K562 (cell line): ENCODE results near the gene COASY. TPM values are rescaled to one million over a fixed set of nuclear protein-coding genes. Genes with fewer than 3 reads are reported as not detected.
A peak's percentile ranks its signal among the peaks of the same experiment; 100 is the strongest.

Source experiments
- ATAC-seq: fragments of 200-7000 bp; cut with Tn5 transposase; 3 replicates; pipeline ENCODE4 v1.9.1; 2020; ENCODE audit warnings: moderate library complexity
- BruUV-seq: library from RNA; stranded (reverse); fragments of 400-500 nt; replicated peaks from 2 replicates; lab custom pipeline; 2021; lab: Mats Ljungman, UMichigan
- CTCF ChIA-PET: fragments of 300-600 bp; formaldehyde crosslinking; extraction: SDS; loops from one replicate; lab custom pipeline; 2021; ENCODE audit warnings: low intra/inter-chr PET ratio; lab: Yijun Ruan, JAX
- POLR2A ChIA-PET: fragments of 300-600, 350-650 bp; sonication (Branson Sonifier 250); formaldehyde crosslinking; extraction: SDS; loops from one replicate; lab custom pipeline; 2021; ENCODE audit warnings: antibody characterized with exemption, inconsistent platforms; lab: Yijun Ruan, JAX
- DNase-seq, 4 experiments: peaks; one replicate each; pipeline versions ENCODE4 v3.0.0 to v3.0.0-alpha.2; 2011 to 2018; ENCODE audit warnings: low spot score in 3 of 4, mixed read lengths in 3 of 4; ENCODE audit errors: extremely low read depth in 1 of 4
- FAIRE-seq: peaks from 2 replicates; lab custom pipeline; 2011; peaks lifted over from hg19 to GRCh38; lab: Jason Lieb, UNC
- H2AFZ ChIP-seq: 2 replicates; pipeline ENCODE4 v1.6.0; 2011; ENCODE audit warnings: low read depth, low read length, control low read depth, inconsistent platforms
- H3K27ac ChIP-seq: fragments of 200-600 bp; 3 replicates; pipeline ENCODE4 v1.8.0; 2011; ENCODE audit warnings: low read depth, mild to moderate bottlenecking, control low read depth, inconsistent platforms, low read length, moderate library complexity, mixed read lengths; ENCODE audit errors: extremely low read depth
- H3K27me3 ChIP-seq, 2 experiments: fragments of 300-600 bp in 1 of 2; 2 replicates in 1 of 2; 3 replicates in 1 of 2; pipeline versions ENCODE4 v1.6.0 to v1.8.0; 2011; ENCODE audit warnings: inconsistent platforms in 2 of 2, low read length in 2 of 2, mild to moderate bottlenecking in 1 of 2, mixed read lengths in 1 of 2, moderate library complexity in 1 of 2; ENCODE audit not compliant: control insufficient read depth in 2 of 2, insufficient read depth in 2 of 2
- H3K36me3 ChIP-seq: fragments of 300-600 bp; 3 replicates; pipeline ENCODE4 v1.8.0; 2011; ENCODE audit warnings: mild to moderate bottlenecking, low read length, inconsistent platforms; ENCODE audit not compliant: control insufficient read depth, insufficient read depth
- H3K4me1 ChIP-seq, 2 experiments: fragments of 200-600 bp in 1 of 2; replicated peaks in 1 of 2; 2 replicates in 1 of 2; 3 replicates in 1 of 2; pipeline versions ENCODE4 v1.5.1 to v1.8.0; 2011; ENCODE audit warnings: inconsistent platforms in 2 of 2, low read length in 2 of 2, mild to moderate bottlenecking in 1 of 2, mixed read lengths in 1 of 2, moderate library complexity in 1 of 2; ENCODE audit not compliant: control insufficient read depth in 2 of 2, insufficient read depth in 2 of 2
- H3K4me2 ChIP-seq: 2 replicates; pipeline ENCODE4 v1.6.1; 2011; ENCODE audit warnings: low read length, control low read depth, inconsistent platforms, mixed read lengths; ENCODE audit not compliant: insufficient read depth
- H3K4me3 ChIP-seq: fragments of 200-600 bp; sonication (generic), shearing (Covaris generic); 2 replicates; pipeline ENCODE4 v1.5.1; 2016; ENCODE audit warnings: control low read depth, inconsistent platforms
- H3K79me2 ChIP-seq: fragments of 200-600 bp; 3 replicates; pipeline ENCODE4 v1.8.0; 2011; ENCODE audit warnings: low read length, inconsistent platforms; ENCODE audit not compliant: control insufficient read depth, insufficient read depth
- H3K9ac ChIP-seq, 2 experiments: 2 replicates each; pipeline versions ENCODE4 v1.6.0 to v1.6.1; 2011; ENCODE audit warnings: low read depth in 2 of 2, low read length in 2 of 2, control low read depth in 1 of 2, inconsistent platforms in 1 of 2, mild to moderate bottlenecking in 1 of 2, mixed read lengths in 1 of 2; ENCODE audit not compliant: insufficient read depth in 1 of 2
- H3K9me1 ChIP-seq: one replicate; pipeline ENCODE4 v1.6.0; 2011; ENCODE audit warnings: inconsistent platforms, mild to moderate bottlenecking, low read length, moderate library complexity; ENCODE audit not compliant: control insufficient read depth, insufficient read depth
- H3K9me3 ChIP-seq: replicated peaks from 2 replicates; pipeline ENCODE4 v1.5.1; 2011; ENCODE audit warnings: low read depth, low read length, inconsistent platforms; ENCODE audit not compliant: control insufficient read depth, insufficient read depth
- H4K20me1 ChIP-seq: replicated peaks from 2 replicates; pipeline ENCODE4 v1.6.1; 2011; ENCODE audit warnings: low read length, inconsistent platforms, mixed read lengths; ENCODE audit not compliant: control insufficient read depth, insufficient read depth
- JUND ChIP-seq, 2 experiments: IDR thresholded peaks; 2 replicates in 1 of 2; 3 replicates in 1 of 2; pipeline ENCODE4 v1.6.1; 2011; ENCODE audit warnings: borderline replicate concordance in 2 of 2, low read depth in 2 of 2, low read length in 2 of 2, improper control_type of control experiment in 1 of 2, missing biosample characterization in 1 of 2, missing genetic modification characterization in 1 of 2, missing genetic modification reagents in 1 of 2
- MIER1 ChIP-seq: fragments of 450-650 bp; IDR thresholded peaks from 2 replicates; pipeline ENCODE4 v1.6.1; 2016; ENCODE audit warnings: antibody characterized with exemption, mild to moderate bottlenecking, low read depth
- PCBP1 ChIP-seq: fragments of 200-400 bp; formaldehyde crosslinking; IDR thresholded peaks from 2 replicates; pipeline ENCODE4 v1.6.1; 2018; ENCODE audit warnings: mild to moderate bottlenecking, low read depth, low read length; ENCODE audit not compliant: poor library complexity, severe bottlenecking
- RBFOX2 ChIP-seq: fragments of 200-400 bp; formaldehyde crosslinking; IDR thresholded peaks from 2 replicates; pipeline ENCODE4 v1.6.1; 2017; ENCODE audit warnings: low read depth, mild to moderate bottlenecking, low read length, moderate library complexity
- RBM39 ChIP-seq: fragments of 200-400 bp; formaldehyde crosslinking; optimal IDR thresholded peaks from 2 replicates; pipeline ENCODE3; 2018; ENCODE audit warnings: low read depth, low read length
- SIRT6 ChIP-seq: IDR thresholded peaks from one replicate; pipeline ENCODE4 v1.6.1; 2012; ENCODE audit warnings: low read depth, mild to moderate bottlenecking, control low read depth, inconsistent platforms, low read length, moderate library complexity
- SP2 ChIP-seq: IDR thresholded peaks from 2 replicates; pipeline ENCODE4 v1.6.1; 2011; ENCODE audit warnings: mild to moderate bottlenecking, low read depth, low read length, moderate library complexity; ENCODE audit not compliant: poor library complexity, severe bottlenecking; ENCODE audit errors: extremely low read depth
- TBL1XR1 ChIP-seq, 2 experiments: IDR thresholded peaks; 2 replicates each; pipeline ENCODE4 v1.6.1; 2012; ENCODE audit warnings: improper control_type of control experiment in 2 of 2, low read length in 2 of 2, mild to moderate bottlenecking in 1 of 2
- WGBS: fragments of 100-300 bp; shearing (Covaris generic); methylation state at CpG from one replicate; pipeline ENCODE4 v1.1.6; 2016; ENCODE audit warnings: low coverage, mixed read lengths; ENCODE audit not compliant: insufficient coverage; ENCODE audit errors: missing lambda C conversion rate; 5-methylcytosine and 5-hydroxymethylcytosine counted together
- in situ Hi-C: fragments of 300-500 bp; cut with MboI; formaldehyde crosslinking; loops from 4 replicates; pipeline ENCODE4 v1.15.0; 2018; ENCODE audit warnings: inconsistent platforms, mixed read lengths
- intact Hi-C: fragments of 100-400 bp; cut with micrococcal nuclease; formaldehyde crosslinking; loops from 2 replicates; pipeline ENCODE4 v1.14.2; 2022
- polyA plus RNA-seq, 8 experiments: library from polyadenylated mRNA; depleted of rRNA in 4 of 8; stranded (reverse) in 5 of 8; unstranded in 3 of 8; fragments of >200 nt; fragmentation: Nextera tagmentation in 2 of 8; fragmentation: Illumina TruSeq in 1 of 8; extraction: Ambion mirVana in 2 of 8; extraction: Trizol in 1 of 8; gene quantifications; 2 replicates each; pipeline versions ENCODE4 v1.2.1 to v1.2.3, GENCODE V29; 2011 to 2014; ENCODE audit warnings: inconsistent platforms in 1 of 8, missing spikeins in 1 of 8
- total RNA-seq, 7 experiments: library from RNA; depleted of rRNA in 6 of 7; stranded (reverse); fragments of >200 nt in 6 of 7; fragmentation: Illumina TruSeq in 2 of 7; extraction: Trizol in 2 of 7; gene quantifications; 2 replicates each; pipeline versions ENCODE4 v1.2.1 to v1.2.3, GENCODE V29; 2011 to 2021; ENCODE audit warnings: low replicate concordance in 1 of 7
- TF ChIP-seq, protein P1 (sequence below): fragments of 250-450 bp; sonication (Bioruptor Pico); IDR thresholded peaks from 2 replicates; pipeline ENCODE4 v1.4.0; 2020; ENCODE audit warnings: mild to moderate bottlenecking, moderate library complexity, borderline replicate concordance
- TF ChIP-seq, protein P2 (sequence below): fragments of 250-450 bp; sonication (Bioruptor Pico); IDR thresholded peaks from 2 replicates; pipeline ENCODE4 v1.5.0; 2021

COASY gene
- total and polyA plus RNA-seq, 9 of the 15 experiments (the other 6 are each of a cell fraction or from before 2014, with no cell fraction given): 25.4 to 175 (median 62.3) TPM

DNA sequence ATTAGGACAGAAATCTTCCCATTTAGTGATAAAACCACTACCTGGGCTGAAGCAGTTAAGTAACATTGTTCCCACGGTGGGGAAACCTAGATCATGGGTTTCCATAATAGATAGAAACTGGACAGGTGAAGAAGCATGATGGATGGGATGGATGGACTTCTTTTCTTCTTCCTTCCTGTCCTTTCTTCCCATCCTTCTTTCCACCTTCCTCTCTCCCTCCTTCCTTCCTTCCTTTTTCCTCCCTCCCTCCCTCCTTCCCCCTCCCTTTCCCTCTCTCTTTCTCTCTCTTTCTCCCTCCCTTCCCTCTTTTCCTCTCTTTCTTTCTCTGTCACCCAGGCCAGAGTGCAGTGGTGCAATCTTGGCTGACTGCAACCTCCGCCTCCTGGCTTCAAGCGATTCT, 12.5 kb downstream of the COASY start:
- no peak for FAIRE-seq
- no peak overlapping the region for H3K27ac ChIP-seq
- 67% methylated on average over 3 of the region's 3 CpGs for WGBS
- no peak overlapping the region for H2AFZ ChIP-seq
- H3K4me1 ChIP-seq: peaks cover 23 to 32% of the 10 kb centered on the region in 2 experiments; a peak in 4 of 5 replicates
- no peaks in the 10 kb centered on the region for H3K9me3 ChIP-seq
- H3K4me3 ChIP-seq: no peak overlapping the region
- ChIA-PET POLR2A (interaction anchor here (1.6 kb wide), 1 partner anchor 11 kb away, joined by 7 read pairs; no protein-coding TSS in a partner anchor), CTCF (interaction anchor here (0.6 kb wide), 1 partner anchor 881 kb away, joined by 3 read pairs; no protein-coding TSS in a partner anchor)
- H3K9ac ChIP-seq: no peak overlapping the region
- ATAC-seq: no peak
- no peaks in the 10 kb centered on the region for H3K9me1 ChIP-seq
- DNase-seq: no peak
- intact Hi-C loops: no loop called here
- peaks cover 78% of the 10 kb centered on the region for H3K79me2 ChIP-seq
- in situ Hi-C loops: no loop called here
- TF ChIP-seq PCBP1 (no peak), RBFOX2 (peak; percentile 25; the same call in 1 of the 2 replicates)
- BruUV-seq: no TSS peak
- no peaks in the 10 kb centered on the region; the same call in 1 of the 2 replicates for H4K20me1 ChIP-seq
- H3K27me3 ChIP-seq: no peaks in the 10 kb centered on the region
- peaks cover 74% of the 10 kb centered on the region for H3K36me3 ChIP-seq
- no peak overlapping the region for H3K4me2 ChIP-seq

GRCh38 chr17:42577140-42577531, 15.2 kb downstream of the COASY start:
- Histone ChIP-seq H3K4me3 (peak overlapping the region; percentile 70), H4K20me1 (no peaks in the 10 kb centered on the region; the same call in 1 of the 2 replicates), H2AFZ (peak overlapping the region; percentile 67), H3K27ac (peak overlapping the region; percentile 85), H3K9ac (peak overlapping the region; percentile 96 to 100), H3K9me3 (no peaks in the 10 kb centered on the region), H3K79me2 (peaks cover 59% of the 10 kb centered on the region), H3K4me2 (peak overlapping the region; percentile 86), H3K9me1 (no peaks in the 10 kb centered on the region), H3K36me3 (peaks cover 71% of the 10 kb centered on the region), H3K27me3 (no peaks in the 10 kb centered on the region), H3K4me1 (peaks cover 23 to 34% of the 10 kb centered on the region in 2 experiments)
- DNase-seq: no peak
- FAIRE-seq: peak; percentile 58
- peak; percentile 2 for ATAC-seq
- TSS peak; percentile 63 for BruUV-seq
- ChIA-PET POLR2A (interaction anchor here (0.6 to 5.7 kb wide), 13 partner anchors 11 to 421 kb away, joined by 3 to 58 read pairs (median 4); partner anchors contain the start of genes MLX and RPL27), CTCF (interaction anchor here (0.6 to 1.2 kb wide), 2 partner anchors 362 to 404 kb away, joined by 3 to 4 read pairs; no protein-coding TSS in a partner anchor)
- intact Hi-C loops: loop anchor here (1.0 to 5.0 kb wide), 2 partner anchors 103 to 185 kb away; partner anchors contain the start of gene RAMP2
- in situ Hi-C loops: no loop called here
- WGBS: 0% methylated on average over 18 of the region's 18 CpGs
- TF ChIP-seq TBL1XR1 (IDR thresholded peaks at IDR 0.05; ENCODE audit: low read length in 2 of 2) (0 out of 4 replicates have a peak, but pooled peaks of 1 of the 2 experiments have one; percentile 2), RBM39 (peak; percentile 87), MIER1 (no peak), SP2 (no peak), SIRT6 (peak; percentile 12), JUND (IDR thresholded peaks at IDR 0.05; ENCODE audit: borderline replicate concordance, low read depth, low read length) (no peak), JUND (tag; IDR thresholded peaks at IDR 0.05; ENCODE audit: borderline replicate concordance, low read depth, low read length) (0 out of 3 replicates have a peak, but pooled peaks have one; percentile 21)
- TF ChIP-seq, protein P1, sequence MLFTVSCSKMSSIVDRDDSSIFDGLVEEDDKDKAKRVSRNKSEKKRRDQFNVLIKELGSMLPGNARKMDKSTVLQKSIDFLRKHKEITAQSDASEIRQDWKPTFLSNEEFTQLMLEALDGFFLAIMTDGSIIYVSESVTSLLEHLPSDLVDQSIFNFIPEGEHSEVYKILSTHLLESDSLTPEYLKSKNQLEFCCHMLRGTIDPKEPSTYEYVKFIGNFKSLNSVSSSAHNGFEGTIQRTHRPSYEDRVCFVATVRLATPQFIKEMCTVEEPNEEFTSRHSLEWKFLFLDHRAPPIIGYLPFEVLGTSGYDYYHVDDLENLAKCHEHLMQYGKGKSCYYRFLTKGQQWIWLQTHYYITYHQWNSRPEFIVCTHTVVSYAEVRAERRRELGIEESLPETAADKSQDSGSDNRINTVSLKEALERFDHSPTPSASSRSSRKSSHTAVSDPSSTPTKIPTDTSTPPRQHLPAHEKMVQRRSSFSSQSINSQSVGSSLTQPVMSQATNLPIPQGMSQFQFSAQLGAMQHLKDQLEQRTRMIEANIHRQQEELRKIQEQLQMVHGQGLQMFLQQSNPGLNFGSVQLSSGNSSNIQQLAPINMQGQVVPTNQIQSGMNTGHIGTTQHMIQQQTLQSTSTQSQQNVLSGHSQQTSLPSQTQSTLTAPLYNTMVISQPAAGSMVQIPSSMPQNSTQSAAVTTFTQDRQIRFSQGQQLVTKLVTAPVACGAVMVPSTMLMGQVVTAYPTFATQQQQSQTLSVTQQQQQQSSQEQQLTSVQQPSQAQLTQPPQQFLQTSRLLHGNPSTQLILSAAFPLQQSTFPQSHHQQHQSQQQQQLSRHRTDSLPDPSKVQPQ (CRISPR knock-in tag): no peak
- TF ChIP-seq, protein P2, sequence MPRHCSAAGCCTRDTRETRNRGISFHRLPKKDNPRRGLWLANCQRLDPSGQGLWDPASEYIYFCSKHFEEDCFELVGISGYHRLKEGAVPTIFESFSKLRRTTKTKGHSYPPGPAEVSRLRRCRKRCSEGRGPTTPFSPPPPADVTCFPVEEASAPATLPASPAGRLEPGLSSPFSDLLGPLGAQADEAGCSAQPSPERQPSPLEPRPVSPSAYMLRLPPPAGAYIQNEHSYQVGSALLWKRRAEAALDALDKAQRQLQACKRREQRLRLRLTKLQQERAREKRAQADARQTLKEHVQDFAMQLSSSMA (CRISPR knock-in tag): 0 out of 2 replicates have a peak, but pooled peaks have one; percentile 69
